Activated CD4-positive, alpha-beta T cell treated with anti-CD3 and anti-CD28 coated beads, Interleukin-2, amount 50 U/mL, for 48 hours (primary cell): ENCODE results near the gene ASIC1.

Source experiments
- DNase-seq, 2 experiments: peaks; one replicate each; pipeline ENCODE4 v3.0.0-alpha.2; 2020

The ASIC1 gene

GRCh38 chr12:50110127-50110761, 52.8 kb downstream of the ASIC1 start:
- no peak for DNase-seq

DNA sequence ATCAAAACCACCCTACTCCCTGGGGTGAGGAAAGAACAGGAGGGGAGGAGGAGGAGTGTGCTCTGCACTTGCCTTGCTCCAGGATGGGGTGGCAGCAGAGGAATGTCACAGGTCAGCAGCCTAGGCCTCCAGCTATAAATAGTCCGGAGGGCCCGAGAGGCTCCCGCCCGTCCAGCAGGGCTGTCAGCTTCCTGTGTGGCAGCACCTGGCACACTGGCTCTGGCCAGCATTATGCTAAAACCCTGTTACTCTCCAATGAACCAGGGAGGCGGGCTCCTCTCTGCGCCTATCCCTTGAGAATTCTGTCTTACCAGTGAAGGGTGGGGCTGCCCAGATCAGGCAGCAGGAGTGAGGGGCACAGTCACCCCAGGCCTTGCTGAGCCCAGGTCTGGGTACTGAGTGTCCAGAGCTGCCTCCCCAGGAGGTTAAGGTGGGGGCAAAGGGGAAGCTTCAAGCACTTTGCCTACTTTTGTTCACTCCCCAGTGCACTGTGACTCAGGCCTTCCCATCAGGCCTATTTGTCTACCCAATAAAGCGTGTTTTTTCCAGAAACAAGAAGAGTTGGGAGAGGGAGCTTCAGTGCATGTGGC, 53.5 kb downstream of the ASIC1 start:
- DNase-seq, result peak in 1 of 2 experiments; percentile 13

DNA sequence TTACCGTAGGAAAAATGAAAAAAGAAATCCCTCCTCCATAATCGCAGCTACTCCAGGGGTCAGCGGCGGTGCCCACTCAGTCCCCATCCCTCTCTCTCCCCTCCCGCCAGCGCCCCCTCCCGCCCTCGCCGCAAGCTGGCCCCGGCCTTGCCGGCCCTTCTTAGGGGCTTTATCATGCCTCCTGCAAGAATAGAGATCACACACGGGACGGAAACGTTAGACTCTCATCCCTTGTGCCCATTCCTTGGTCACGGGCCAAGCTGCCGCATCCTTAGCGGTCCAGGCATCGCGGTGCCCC, 53.9 kb downstream of the ASIC1 start:
- DNase-seq, result no peak

- peak; percentile 99 for DNase-seq
Observed at GRCh38 chr12:50111693-50112455, 54.5 kb downstream of the ASIC1 start, which contains the start of gene COX14. COX14 (plus strand) TSS chr12:50112236; CDS start chr12:50120044, 7,808 bp downstream.

GRCh38 chr12:50112456-50113218, 55.2 kb downstream of the ASIC1 start:
- no peak for DNase-seq

DNA sequence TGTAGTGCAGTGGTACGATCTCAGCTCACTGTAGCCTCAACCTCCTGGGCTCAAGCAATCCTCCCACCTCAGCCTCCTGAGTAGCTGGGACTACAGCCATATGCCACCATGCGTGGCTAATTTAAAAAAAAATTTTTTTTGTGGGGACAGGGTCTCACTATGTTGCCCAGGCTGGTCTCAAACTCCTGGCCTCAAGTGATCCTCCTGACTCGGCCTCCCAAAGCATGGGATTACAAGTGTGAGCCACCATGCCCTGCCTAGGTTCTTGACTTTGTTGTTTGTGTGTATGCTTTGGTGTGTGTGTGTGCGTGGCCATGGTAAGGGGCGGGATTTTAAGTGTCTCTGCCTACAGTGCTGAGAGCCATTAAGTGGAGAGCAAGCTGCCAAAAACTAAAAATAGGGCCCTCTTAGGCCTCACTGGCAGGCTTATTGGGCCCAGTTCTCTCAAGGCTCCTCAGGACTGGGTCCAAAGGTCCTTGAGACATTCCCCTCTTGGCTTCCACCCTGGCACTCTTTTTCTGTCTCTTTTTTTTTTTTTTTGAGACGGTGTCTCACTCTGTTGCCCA, 59.7 kb downstream of the ASIC1 start:
- no peak for DNase-seq

GRCh38 chr12:50119387-50119786, 62.0 kb downstream of the ASIC1 start:
- DNase-seq, result no peak

DNA sequence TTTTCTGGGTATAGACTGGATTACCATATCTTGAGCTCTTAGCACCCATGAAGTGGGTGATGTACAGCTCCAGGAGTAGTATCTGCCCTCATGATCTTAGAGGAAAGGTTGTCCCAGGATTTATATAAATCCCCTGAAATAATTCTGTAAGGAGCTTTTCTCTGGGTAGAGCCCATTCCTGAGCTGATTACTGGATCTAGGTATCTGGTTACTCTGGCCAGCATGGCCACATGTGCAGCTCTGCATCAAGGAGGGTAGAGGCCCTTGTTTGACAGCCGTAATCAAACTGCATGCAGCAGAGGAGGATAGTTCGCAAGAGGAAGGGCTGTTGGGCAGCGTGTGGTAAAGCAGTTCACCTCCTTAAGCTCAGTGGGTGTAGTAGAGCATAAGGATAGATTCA, 63.1 kb downstream of the ASIC1 start:
- no peak for DNase-seq

- no peak for DNase-seq
Observed at GRCh38 chr12:50120953-50121352, 63.6 kb downstream of the ASIC1 start.

DNA sequence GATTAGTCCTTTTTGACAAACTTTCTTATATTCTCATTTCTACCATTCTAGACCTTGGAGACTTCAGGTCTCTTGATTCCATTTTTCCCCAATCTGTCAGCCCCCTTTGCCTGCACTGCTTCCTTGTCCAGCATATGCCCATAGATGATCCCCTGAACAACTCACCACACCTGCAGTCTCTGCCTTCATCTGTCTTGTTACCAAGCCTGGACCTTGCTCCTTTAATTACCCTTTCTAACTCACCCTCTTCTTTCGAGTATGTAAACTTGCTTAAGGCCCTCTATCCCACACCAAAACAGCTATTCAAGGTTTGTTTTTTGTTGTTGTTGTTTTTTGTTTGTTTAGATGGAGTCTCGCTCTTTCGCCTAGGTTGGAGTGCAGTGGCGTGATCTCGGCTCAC, 64.2 kb downstream of the ASIC1 start:
- DNase-seq, result no peak

- DNase-seq, result no peak
Observed at GRCh38 chr12:50123203-50123602, 65.8 kb downstream of the ASIC1 start.

- no peak for DNase-seq
Observed at GRCh38 chr12:50127546-50127945, 70.2 kb downstream of the ASIC1 start.

GRCh38 chr12:50129290-50129689, 71.9 kb downstream of the ASIC1 start:
- DNase-seq, result no peak

DNA sequence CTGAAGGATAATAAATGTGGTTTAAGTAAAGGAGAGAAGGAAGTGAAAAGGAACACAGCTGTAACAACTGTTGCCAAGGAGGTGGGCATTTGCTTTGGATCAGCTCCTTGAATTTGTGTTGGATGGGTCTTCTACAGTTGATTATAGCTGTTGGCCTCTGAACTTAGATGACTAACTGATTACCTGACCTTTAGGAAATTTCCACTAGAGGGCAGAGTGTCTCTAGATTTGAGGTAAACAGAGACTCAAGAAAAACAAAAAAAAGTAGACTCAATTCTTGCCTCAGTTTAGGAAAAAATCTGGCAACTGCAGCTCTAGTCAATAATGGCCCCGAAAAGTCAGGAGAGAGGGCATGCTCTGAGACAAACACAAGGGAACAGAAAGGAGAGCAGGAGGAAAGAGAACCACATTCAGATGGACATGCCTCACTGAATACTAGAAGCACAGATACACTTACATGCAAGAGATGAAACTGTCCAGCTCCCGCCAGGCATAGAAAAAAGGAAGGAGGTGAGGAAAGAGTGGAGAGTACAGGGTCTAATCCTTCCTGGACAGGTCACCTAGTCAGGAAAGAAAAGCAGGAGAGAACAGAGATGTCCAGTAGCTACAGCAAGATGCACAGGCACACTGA, 75.2 kb downstream of the ASIC1 start:
- DNase-seq, result no peak
